ENCODE measurements around the gene APOF. TPM values are rescaled to one million over a fixed set of nuclear protein-coding genes. Genes with fewer than 3 reads are reported as not detected.

Gene APOF
- total and polyA plus RNA-seq, 2 experiments from 2014 or later = not detected

DNA sequence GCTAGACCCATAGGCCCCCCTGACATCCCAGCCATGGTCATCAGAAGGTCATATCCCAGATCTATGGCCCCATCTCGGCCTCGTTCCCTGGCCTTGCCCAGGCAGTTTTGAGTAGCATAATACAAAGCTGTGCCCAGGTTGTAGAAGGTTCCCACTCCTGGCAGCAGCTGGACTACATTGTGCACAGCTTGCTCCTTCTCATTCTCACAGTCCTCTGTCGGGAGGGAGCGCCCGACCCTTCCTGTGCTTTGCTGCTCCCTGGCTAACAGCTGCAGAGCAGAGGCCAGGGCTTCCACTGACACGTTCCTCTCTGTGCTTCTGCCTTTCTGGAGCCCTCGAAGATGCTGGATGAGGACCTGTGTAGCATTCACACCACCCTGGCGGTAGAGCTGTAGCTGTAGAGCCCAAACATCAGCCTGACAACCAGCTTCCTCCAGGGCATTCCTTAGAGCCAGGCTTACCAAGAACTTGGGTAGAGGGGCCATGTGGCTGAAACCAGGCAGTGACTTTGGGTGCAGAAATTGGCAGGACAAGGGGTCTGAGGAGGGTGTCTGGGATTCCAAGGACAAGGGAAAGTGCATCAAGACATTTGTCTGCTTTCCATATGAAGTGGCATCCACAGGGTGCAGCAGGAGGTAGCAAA is 1.0 kb downstream of the APOF start:
- H3K27me3 ChIP-seq (ENCODE audit: insufficient read depth) = no peaks in the 10 kb centered on the region
- ATAC-seq = no peak
- Mint-ChIP-seq H3K36me3 (ENCODE audit: low read depth) (peaks cover 3% of the 10 kb centered on the region; the same call in 1 of the 3 replicates), H3K4me3 (peak overlapping the region; percentile 94), H3K27me3 (ENCODE audit: insufficient read depth, low read depth, poor library complexity) (peaks cover 5% of the 10 kb centered on the region), H3K9me3 (no peaks in the 10 kb centered on the region), H3K27ac (peak overlapping the region; percentile 98), H3K4me1 (peaks cover 11% of the 10 kb centered on the region)
- H3K4me2 ChIP-seq = no peak overlapping the region
- H3K36me3 ChIP-seq (ENCODE audit: insufficient read depth) = no peaks in the 10 kb centered on the region
- peaks cover 5% of the 10 kb centered on the region; the same call in 1 of the 2 replicates for H3F3A ChIP-seq (replicated peaks; ENCODE audit: low read depth)
- no peak overlapping the region for H3K4me3 ChIP-seq
- H3K9me2 ChIP-seq (ENCODE audit: insufficient read depth) = no peaks in the 10 kb centered on the region
- H3K27ac ChIP-seq (ENCODE audit: low read depth) = no peak overlapping the region
- TF ChIP-seq ZNF331 (CRISPR knock-in tag; IDR thresholded peaks at IDR 0.05; ENCODE audit: low read depth) = no peak
- no peak overlapping the region for H2AFZ ChIP-seq
- no peak for DNase-seq (ENCODE audit: low spot score)
- no peaks in the 10 kb centered on the region for H4K20me1 ChIP-seq (replicated peaks; ENCODE audit: insufficient read depth)
- H3K4me1 ChIP-seq (ENCODE audit: insufficient read depth) = peaks cover 8% of the 10 kb centered on the region
- H3K79me2 ChIP-seq (replicated peaks; ENCODE audit: insufficient read depth) = peaks cover 14% of the 10 kb centered on the region

- Histone ChIP-seq H3K4me1 (ENCODE audit: insufficient read depth) (peaks cover 8% of the 10 kb centered on the region), H3K79me2 (replicated peaks; ENCODE audit: insufficient read depth) (peaks cover 14% of the 10 kb centered on the region), H3K36me3 (ENCODE audit: insufficient read depth) (no peaks in the 10 kb centered on the region), H3K4me2 (peak within 1 kb of the TSS; percentile 78), H3F3A (replicated peaks; ENCODE audit: low read depth) (peaks cover 5% of the 10 kb centered on the region; the same call in 1 of the 2 replicates), H2AFZ (0 out of 2 replicates have a peak within 1 kb of the TSS, but pooled peaks have one; percentile 2), H3K4me3 (peak within 1 kb of the TSS; percentile 65), H3K27ac (ENCODE audit: low read depth) (peak within 1 kb of the TSS; percentile 89), H3K27me3 (ENCODE audit: insufficient read depth) (no peaks in the 10 kb centered on the region), H4K20me1 (replicated peaks; ENCODE audit: insufficient read depth) (no peaks in the 10 kb centered on the region), H3K9me2 (ENCODE audit: insufficient read depth) (no peaks in the 10 kb centered on the region)
- Mint-ChIP-seq H3K9me3 (no peaks in the 10 kb centered on the region), H3K36me3 (ENCODE audit: low read depth) (peaks cover 10% of the 10 kb centered on the region), H3K27ac (peak within 1 kb of the TSS; percentile 98), H3K4me1 (peaks cover 11% of the 10 kb centered on the region), H3K27me3 (ENCODE audit: insufficient read depth, low read depth, poor library complexity) (peaks cover 5% of the 10 kb centered on the region), H3K4me3 (peak within 1 kb of the TSS; percentile 94)
- DNase-seq (ENCODE audit: low spot score) (peak; percentile 100), ATAC-seq (peak; percentile 96)
- TF ChIP-seq POLR2AphosphoS5 (IDR thresholded peaks at IDR 0.05; ENCODE audit: low read depth) (peak; percentile 84), STAT1 (IDR thresholded peaks at IDR 0.05; ENCODE audit: unreplicated experiment) (no peak), JUNB (IDR thresholded peaks at IDR 0.05; ENCODE audit: unreplicated experiment) (no peak), EZH2phosphoT487 (IDR thresholded peaks at IDR 0.05; ENCODE audit: unreplicated experiment) (no peak), CREB1 (CRISPR knock-in tag; IDR thresholded peaks at IDR 0.05; ENCODE audit: low read depth) (0 out of 2 replicates have a peak, but pooled peaks have one; percentile 31), CTCF (conservative IDR thresholded peaks at IDR 0.05; ENCODE audit: low read depth in 2 of 2) (no peak), ZNF114 (CRISPR knock-in tag; IDR thresholded peaks at IDR 0.05) (no peak), ZNF331 (CRISPR knock-in tag; IDR thresholded peaks at IDR 0.05; ENCODE audit: low read depth) (no peak), EZH2 (IDR thresholded peaks at IDR 0.05; ENCODE audit: low read depth, unreplicated experiment) (no peak), NANOG (IDR thresholded peaks at IDR 0.05; ENCODE audit: borderline replicate concordance) (no peak), REST (IDR thresholded peaks at IDR 0.05; ENCODE audit: unreplicated experiment) (no peak)
- TF ChIP-seq, protein P1, sequence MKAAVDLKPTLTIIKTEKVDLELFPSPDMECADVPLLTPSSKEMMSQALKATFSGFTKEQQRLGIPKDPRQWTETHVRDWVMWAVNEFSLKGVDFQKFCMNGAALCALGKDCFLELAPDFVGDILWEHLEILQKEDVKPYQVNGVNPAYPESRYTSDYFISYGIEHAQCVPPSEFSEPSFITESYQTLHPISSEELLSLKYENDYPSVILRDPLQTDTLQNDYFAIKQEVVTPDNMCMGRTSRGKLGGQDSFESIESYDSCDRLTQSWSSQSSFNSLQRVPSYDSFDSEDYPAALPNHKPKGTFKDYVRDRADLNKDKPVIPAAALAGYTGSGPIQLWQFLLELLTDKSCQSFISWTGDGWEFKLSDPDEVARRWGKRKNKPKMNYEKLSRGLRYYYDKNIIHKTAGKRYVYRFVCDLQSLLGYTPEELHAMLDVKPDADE (IDR thresholded peaks at IDR 0.05) = peak; percentile 43
Measured at GRCh38 chr12:56359851-56360767, 2.5 kb downstream of the APOF start, which contains the start of gene STAT2. STAT2 (minus strand) TSS chr12:56360107; CDS start chr12:56356571, 3,536 bp downstream.

Data from GM23338 (cell line).